Astrocyte of the cerebellum (primary cell): Measurements from ENCODE around the gene GHRHR.

Experiments used
- DNase-seq: peaks from one replicate; pipeline ENCODE4 v3.0.0-alpha.2; 2011; ENCODE audit warnings: low read depth
- H3K4me3 ChIP-seq: 2 replicates; pipeline ENCODE4 v1.5.1; 2011; ENCODE audit warnings: mild to moderate bottlenecking, low read depth, low read length, moderate library complexity
- in situ Hi-C: cut with HindIII; loops from 2 replicates; pipeline ENCODE4 v1.10.0; 2017; ENCODE audit warnings: low sequenced_read_pairs
- TF ChIP-seq, protein P1 (sequence below): IDR thresholded peaks from 2 replicates; pipeline ENCODE4 v1.5.1; 2012; ENCODE audit warnings: low read length, low read depth, moderate library complexity, mild to moderate bottlenecking; ENCODE audit errors: missing control alignments

The GHRHR gene

GRCh38 chr7:30989824-30990672 is 26.3 kb downstream of the GHRHR start:
- H3K4me3 ChIP-seq, result no peak overlapping the region
- TF ChIP-seq, protein P1, sequence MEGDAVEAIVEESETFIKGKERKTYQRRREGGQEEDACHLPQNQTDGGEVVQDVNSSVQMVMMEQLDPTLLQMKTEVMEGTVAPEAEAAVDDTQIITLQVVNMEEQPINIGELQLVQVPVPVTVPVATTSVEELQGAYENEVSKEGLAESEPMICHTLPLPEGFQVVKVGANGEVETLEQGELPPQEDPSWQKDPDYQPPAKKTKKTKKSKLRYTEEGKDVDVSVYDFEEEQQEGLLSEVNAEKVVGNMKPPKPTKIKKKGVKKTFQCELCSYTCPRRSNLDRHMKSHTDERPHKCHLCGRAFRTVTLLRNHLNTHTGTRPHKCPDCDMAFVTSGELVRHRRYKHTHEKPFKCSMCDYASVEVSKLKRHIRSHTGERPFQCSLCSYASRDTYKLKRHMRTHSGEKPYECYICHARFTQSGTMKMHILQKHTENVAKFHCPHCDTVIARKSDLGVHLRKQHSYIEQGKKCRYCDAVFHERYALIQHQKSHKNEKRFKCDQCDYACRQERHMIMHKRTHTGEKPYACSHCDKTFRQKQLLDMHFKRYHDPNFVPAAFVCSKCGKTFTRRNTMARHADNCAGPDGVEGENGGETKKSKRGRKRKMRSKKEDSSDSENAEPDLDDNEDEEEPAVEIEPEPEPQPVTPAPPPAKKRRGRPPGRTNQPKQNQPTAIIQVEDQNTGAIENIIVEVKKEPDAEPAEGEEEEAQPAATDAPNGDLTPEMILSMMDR, result no peak
- DNase-seq, result no peak
- in situ Hi-C loops, result loop anchor here (25.0 kb wide), 1 partner anchor 122 kb away; no protein-coding TSS in a partner anchor

- DNase-seq, result no peak
- in situ Hi-C loops, result loop anchor here (25.0 kb wide), 1 partner anchor 122 kb away; no protein-coding TSS in a partner anchor
- no peak overlapping the region for H3K4me3 ChIP-seq
- TF ChIP-seq, protein P1, result no peak
Measured at GRCh38 chr7:30990673-30991170, 27.0 kb downstream of the GHRHR start.

GRCh38 chr7:30992414-30992813 is 28.7 kb downstream of the GHRHR start:
- no peak overlapping the region for H3K4me3 ChIP-seq
- no peak for DNase-seq
- TF ChIP-seq, protein P1, result no peak
- in situ Hi-C loops, result loop anchor here (25.0 kb wide), 1 partner anchor 120 kb away; no protein-coding TSS in a partner anchor

DNA sequence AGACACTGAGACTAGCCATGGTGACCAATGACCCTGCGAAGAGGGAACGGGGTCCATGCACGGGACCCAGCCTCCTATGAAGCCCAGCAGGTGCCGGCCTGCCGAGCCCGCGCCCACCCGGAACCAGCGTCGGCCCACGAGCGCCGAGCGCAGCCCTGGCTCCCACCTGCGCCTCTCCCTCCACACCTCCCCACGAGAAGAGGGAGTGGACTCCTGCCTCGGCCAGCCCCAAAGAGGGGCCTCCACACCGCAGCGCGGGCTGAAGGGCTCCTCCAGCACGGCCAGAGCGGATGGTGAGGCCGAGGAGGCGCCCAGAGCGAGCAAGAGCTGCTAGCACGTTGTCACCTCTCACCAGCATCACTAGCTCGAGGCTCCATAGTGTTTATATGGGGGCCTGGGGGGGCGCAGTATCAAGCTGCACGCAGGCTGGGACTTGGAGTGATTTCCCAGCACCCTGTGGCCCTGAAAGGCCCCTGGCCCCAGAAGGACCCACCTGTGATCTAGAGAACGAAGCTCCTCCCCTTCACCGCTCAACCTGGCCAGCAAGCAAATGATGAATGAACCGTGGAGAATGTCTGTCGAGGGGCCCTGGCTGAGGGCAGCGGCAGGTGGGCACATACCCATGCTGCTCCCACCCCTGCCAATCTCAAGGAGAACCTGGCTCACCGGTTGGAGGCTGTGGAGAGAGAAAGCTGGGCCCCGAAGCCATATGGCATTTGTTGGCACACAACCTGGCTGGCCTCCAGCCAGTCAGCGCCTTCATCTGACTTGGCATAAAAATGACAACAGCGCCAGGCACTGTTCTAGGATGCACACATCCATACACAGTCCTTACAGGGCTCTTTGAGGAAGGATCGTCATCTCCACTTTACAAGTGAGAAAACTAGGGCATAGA is 30.7 kb downstream of the GHRHR start:
- in situ Hi-C loops, result loop anchor here (25.0 kb wide), 1 partner anchor 118 kb away; no protein-coding TSS in a partner anchor
- no peak for DNase-seq
- TF ChIP-seq, protein P1, result no peak
- no peak overlapping the region for H3K4me3 ChIP-seq

- in situ Hi-C loops, result loop anchor here (25.0 kb wide), 1 partner anchor 117 kb away; no protein-coding TSS in a partner anchor
- H3K4me3 ChIP-seq, result no peak overlapping the region
- DNase-seq, result no peak
- TF ChIP-seq, protein P1, result no peak
Measured at GRCh38 chr7:30995536-30995935, 31.8 kb downstream of the GHRHR start.

DNA sequence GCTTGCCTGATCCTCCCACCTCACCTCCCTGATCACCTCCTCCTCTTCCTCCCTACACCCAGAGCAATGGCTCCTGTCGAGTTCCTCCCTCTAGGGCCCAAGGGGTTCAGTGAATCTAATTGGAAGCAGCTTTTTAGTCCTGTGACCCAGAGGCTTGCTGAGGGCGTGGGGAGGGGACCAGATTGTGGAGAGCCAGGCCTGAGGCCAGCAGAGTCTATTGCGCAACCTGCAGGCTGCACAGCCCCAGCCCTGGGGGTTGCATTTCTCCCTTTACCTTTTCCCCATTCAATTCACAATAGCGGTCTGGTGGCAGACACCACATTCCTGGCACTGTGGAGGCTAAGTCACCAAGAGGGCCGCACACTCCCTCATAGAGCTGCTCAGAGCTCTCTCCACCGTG is 32.5 kb downstream of the GHRHR start:
- in situ Hi-C loops, result loop anchor here (25.0 kb wide), 1 partner anchor 116 kb away; no protein-coding TSS in a partner anchor
- TF ChIP-seq, protein P1, result no peak
- DNase-seq, result no peak
- no peak overlapping the region for H3K4me3 ChIP-seq
